Sigmoid colon (tissue), 4 donors: ENCODE measurements around the gene ZNF865.

Experiments used
- EP300 ChIP-seq, 4 donors: sonication (generic); formaldehyde crosslinking; IDR thresholded peaks; one replicate each; pipeline ENCODE4 v1.6.1; 2017; ENCODE audit warnings: antibody characterized with exemption in 4 of 4
- POLR2A ChIP-seq, 2 donors: fragments of 450-650 bp; IDR thresholded peaks; one replicate each; pipeline ENCODE4 v1.6.1; 2016; ENCODE audit warnings: antibody characterized with exemption in 2 of 2, mild to moderate bottlenecking in 2 of 2, moderate library complexity in 2 of 2
- POLR2AphosphoS5 ChIP-seq, 4 donors: sonication (generic); formaldehyde crosslinking; IDR thresholded peaks; one replicate each; pipeline ENCODE4 v1.6.1; 2017; ENCODE audit warnings: antibody characterized with exemption in 4 of 4
- TF ChIP-seq, protein P1 (sequence below), 4 experiments: fragments of 450-650 bp in 3 of 4; fragments of 200-600 bp in 1 of 4; IDR thresholded peaks; one replicate each; pipeline ENCODE4 v1.5.1; 2016 to 2019; ENCODE audit warnings: antibody characterized with exemption in 4 of 4, mild to moderate bottlenecking in 3 of 4, moderate library complexity in 2 of 4

DNA sequence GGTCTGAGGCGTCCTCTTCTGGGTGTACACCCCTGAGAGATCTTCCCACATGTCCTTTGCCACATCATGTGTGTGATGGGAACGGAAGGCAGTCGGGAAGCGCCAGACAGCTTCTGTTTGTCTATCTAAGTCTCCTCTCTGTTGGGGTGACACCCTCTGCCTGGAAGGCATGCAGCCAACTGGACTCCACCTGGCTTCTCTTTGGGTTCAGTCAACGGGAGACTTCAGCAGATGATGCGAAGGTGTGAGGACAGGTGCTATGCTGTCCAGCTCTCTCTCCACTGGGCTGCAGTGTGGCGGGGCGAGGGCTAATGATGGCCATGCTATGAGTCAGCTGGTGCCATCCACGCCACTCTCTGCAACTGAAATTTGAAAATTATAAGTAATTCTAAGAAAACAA lies 45.8 kb upstream of the ZNF865 start:
- TF ChIP-seq POLR2A (IDR thresholded peaks at IDR 0.05): no peak
- TF ChIP-seq, protein P1, sequence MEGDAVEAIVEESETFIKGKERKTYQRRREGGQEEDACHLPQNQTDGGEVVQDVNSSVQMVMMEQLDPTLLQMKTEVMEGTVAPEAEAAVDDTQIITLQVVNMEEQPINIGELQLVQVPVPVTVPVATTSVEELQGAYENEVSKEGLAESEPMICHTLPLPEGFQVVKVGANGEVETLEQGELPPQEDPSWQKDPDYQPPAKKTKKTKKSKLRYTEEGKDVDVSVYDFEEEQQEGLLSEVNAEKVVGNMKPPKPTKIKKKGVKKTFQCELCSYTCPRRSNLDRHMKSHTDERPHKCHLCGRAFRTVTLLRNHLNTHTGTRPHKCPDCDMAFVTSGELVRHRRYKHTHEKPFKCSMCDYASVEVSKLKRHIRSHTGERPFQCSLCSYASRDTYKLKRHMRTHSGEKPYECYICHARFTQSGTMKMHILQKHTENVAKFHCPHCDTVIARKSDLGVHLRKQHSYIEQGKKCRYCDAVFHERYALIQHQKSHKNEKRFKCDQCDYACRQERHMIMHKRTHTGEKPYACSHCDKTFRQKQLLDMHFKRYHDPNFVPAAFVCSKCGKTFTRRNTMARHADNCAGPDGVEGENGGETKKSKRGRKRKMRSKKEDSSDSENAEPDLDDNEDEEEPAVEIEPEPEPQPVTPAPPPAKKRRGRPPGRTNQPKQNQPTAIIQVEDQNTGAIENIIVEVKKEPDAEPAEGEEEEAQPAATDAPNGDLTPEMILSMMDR (IDR thresholded peaks at IDR 0.05): no peak
- no peak for TF ChIP-seq POLR2AphosphoS5 (IDR thresholded peaks at IDR 0.05)
- no peak for TF ChIP-seq EP300 (IDR thresholded peaks at IDR 0.05)
